OCI-LY7 (cell line): ENCODE measurements around the gene PDE6D.

Experiments used
- EZH2phosphoT487 ChIP-seq: fragments of 200-600 bp; sonication (generic); IDR thresholded peaks from 2 replicates; pipeline ENCODE4 v1.6.1; 2018; ENCODE audit warnings: low read depth, borderline replicate concordance, mild to moderate bottlenecking, mixed run types, antibody characterized with exemption, low read length, moderate library complexity, mixed read lengths
- TF ChIP-seq, protein P1 (sequence below): fragments of 200-600 bp; sonication (generic); conservative IDR thresholded peaks from 2 replicates; pipeline ENCODE4 v1.5.1; 2014; ENCODE audit warnings: mild to moderate bottlenecking, antibody characterized with exemption, low read length, moderate library complexity, mixed read lengths

DNA sequence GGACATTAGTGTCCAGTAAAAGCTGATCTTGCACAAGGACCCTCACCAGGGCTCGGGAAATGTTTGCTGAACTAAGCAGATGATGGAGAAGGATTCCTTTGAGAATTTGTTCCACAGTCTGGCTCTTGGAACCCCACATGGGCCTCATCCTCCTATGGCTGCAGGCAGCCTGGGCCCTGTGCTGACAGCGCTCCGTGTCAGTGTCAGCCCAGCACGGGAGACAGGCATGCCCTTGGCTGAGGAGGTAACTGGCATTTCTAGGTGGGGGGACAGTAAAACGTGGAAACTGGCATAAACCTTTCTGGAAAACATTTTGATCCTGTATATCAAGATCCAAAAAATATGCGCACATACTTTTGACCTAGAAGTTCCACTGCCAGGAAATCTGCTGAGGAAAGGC is 62.3 kb downstream of the PDE6D start:
- TF ChIP-seq, protein P1, sequence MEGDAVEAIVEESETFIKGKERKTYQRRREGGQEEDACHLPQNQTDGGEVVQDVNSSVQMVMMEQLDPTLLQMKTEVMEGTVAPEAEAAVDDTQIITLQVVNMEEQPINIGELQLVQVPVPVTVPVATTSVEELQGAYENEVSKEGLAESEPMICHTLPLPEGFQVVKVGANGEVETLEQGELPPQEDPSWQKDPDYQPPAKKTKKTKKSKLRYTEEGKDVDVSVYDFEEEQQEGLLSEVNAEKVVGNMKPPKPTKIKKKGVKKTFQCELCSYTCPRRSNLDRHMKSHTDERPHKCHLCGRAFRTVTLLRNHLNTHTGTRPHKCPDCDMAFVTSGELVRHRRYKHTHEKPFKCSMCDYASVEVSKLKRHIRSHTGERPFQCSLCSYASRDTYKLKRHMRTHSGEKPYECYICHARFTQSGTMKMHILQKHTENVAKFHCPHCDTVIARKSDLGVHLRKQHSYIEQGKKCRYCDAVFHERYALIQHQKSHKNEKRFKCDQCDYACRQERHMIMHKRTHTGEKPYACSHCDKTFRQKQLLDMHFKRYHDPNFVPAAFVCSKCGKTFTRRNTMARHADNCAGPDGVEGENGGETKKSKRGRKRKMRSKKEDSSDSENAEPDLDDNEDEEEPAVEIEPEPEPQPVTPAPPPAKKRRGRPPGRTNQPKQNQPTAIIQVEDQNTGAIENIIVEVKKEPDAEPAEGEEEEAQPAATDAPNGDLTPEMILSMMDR = no peak
- TF ChIP-seq EZH2phosphoT487 = no peak
